ENCODE measurements around the gene NAALADL1. TPM values are rescaled to one million over a fixed set of nuclear protein-coding genes. Genes with fewer than 3 reads are reported as not detected.
A peak's percentile ranks its signal among the peaks of the same experiment; 100 is the strongest.

The NAALADL1 gene
- polyA plus RNA-seq, 1 experiment, result 9.4 TPM

GRCh38 chr11:65095427-65095826 lies 37.1 kb upstream of the NAALADL1 start:
- H3K27ac ChIP-seq (ENCODE audit: low read depth, low read length), result no peak overlapping the region
- ChIA-PET POLR2A (interaction anchor here (2.6 kb wide), 1 partner anchor 15 kb away, joined by 9 read pairs; no protein-coding TSS in a partner anchor), CTCF (interaction anchor here (0.7 to 2.0 kb wide), 2 partner anchors 15 to 22 kb away, joined by 3 to 5 read pairs; partner anchors contain the start of gene ZNHIT2)
- H3K27me3 ChIP-seq (ENCODE audit: control insufficient read depth, insufficient read depth, low read length), result no peaks in the 10 kb centered on the region
- no peaks in the 10 kb centered on the region for H3K9me3 ChIP-seq (ENCODE audit: control insufficient read depth, insufficient read depth, low read length)
- DNase-seq (ENCODE audit: low read depth, low spot score), result no peak
- TF ChIP-seq CTCF (IDR thresholded peaks at IDR 0.05; ENCODE audit: low read depth, low read length), result no peak
- H3K4me3 ChIP-seq (ENCODE audit: low read depth, low read length), result peak overlapping the region; percentile 77

- no peak for DNase-seq (ENCODE audit: low read depth, low spot score)
- no peak for TF ChIP-seq CTCF (IDR thresholded peaks at IDR 0.05; ENCODE audit: low read depth, low read length)
- no peak overlapping the region for H3K4me3 ChIP-seq (ENCODE audit: low read depth, low read length)
- no peaks in the 10 kb centered on the region for H3K9me3 ChIP-seq (ENCODE audit: control insufficient read depth, insufficient read depth, low read length)
- CTCF ChIA-PET, result interaction anchor here (0.7 to 1.6 kb wide), 3 partner anchors 20 to 244 kb away, joined by 3 to 4 read pairs (median 3); no protein-coding TSS in a partner anchor
- H3K27ac ChIP-seq (ENCODE audit: low read depth, low read length), result no peak overlapping the region
- H3K27me3 ChIP-seq (ENCODE audit: control insufficient read depth, insufficient read depth, low read length), result no peaks in the 10 kb centered on the region
- POLR2A ChIA-PET, result no interaction called here
Measured at GRCh38 chr11:65090628-65091027, 32.3 kb upstream of the NAALADL1 start.

- Histone ChIP-seq H3K9me3 (ENCODE audit: control insufficient read depth, insufficient read depth, low read length) (no peaks in the 10 kb centered on the region), H3K27me3 (ENCODE audit: control insufficient read depth, insufficient read depth, low read length) (no peaks in the 10 kb centered on the region), H3K27ac (ENCODE audit: low read depth, low read length) (no peak overlapping the region), H3K4me3 (ENCODE audit: low read depth, low read length) (no peak overlapping the region)
- ChIA-PET CTCF (interaction anchor here (1.1 to 1.6 kb wide), 2 partner anchors 77 to 243 kb away, joined by 3 read pairs; no protein-coding TSS in a partner anchor), POLR2A (interaction anchor here (0.7 kb wide), 1 partner anchor 83 kb away, joined by 6 read pairs; no protein-coding TSS in a partner anchor)
- DNase-seq (ENCODE audit: low read depth, low spot score), result no peak
- TF ChIP-seq CTCF (IDR thresholded peaks at IDR 0.05; ENCODE audit: low read depth, low read length), result no peak
Measured at GRCh38 chr11:65089621-65090020, 31.3 kb upstream of the NAALADL1 start.

GRCh38 chr11:65087827-65088226 lies 29.5 kb upstream of the NAALADL1 start:
- Histone ChIP-seq H3K27ac (ENCODE audit: low read depth, low read length) (no peak overlapping the region), H3K27me3 (ENCODE audit: control insufficient read depth, insufficient read depth, low read length) (no peaks in the 10 kb centered on the region), H3K9me3 (ENCODE audit: control insufficient read depth, insufficient read depth, low read length) (no peaks in the 10 kb centered on the region; the same call in 1 of the 2 replicates), H3K4me3 (ENCODE audit: low read depth, low read length) (no peak overlapping the region)
- CTCF ChIA-PET, result no interaction called here
- TF ChIP-seq CTCF (IDR thresholded peaks at IDR 0.05; ENCODE audit: low read depth, low read length), result no peak
- no peak for DNase-seq (ENCODE audit: low read depth, low spot score)
- POLR2A ChIA-PET, result no interaction called here

GRCh38 chr11:65087216-65087615 lies 28.9 kb upstream of the NAALADL1 start:
- H3K9me3 ChIP-seq (ENCODE audit: control insufficient read depth, insufficient read depth, low read length), result no peaks in the 10 kb centered on the region; the same call in 1 of the 2 replicates
- ChIA-PET CTCF (no interaction called here), POLR2A (no interaction called here)
- no peak overlapping the region for H3K27ac ChIP-seq (ENCODE audit: low read depth, low read length)
- no peak overlapping the region for H3K4me3 ChIP-seq (ENCODE audit: low read depth, low read length)
- no peak for TF ChIP-seq CTCF (IDR thresholded peaks at IDR 0.05; ENCODE audit: low read depth, low read length)
- H3K27me3 ChIP-seq (ENCODE audit: control insufficient read depth, insufficient read depth, low read length), result no peaks in the 10 kb centered on the region
- no peak for DNase-seq (ENCODE audit: low read depth, low spot score)

Data from AG04450 (cell line).